GM18499 (cell line): ENCODE measurements around the gene CD248.
"Not testable (repeated sequence)": the region's sequence is repeated elsewhere in the genome, so short reads cannot be mapped to it uniquely, and the experiment has no call there.

Source experiments
- ATAC-seq: cut with Tn5 transposase; IDR thresholded peaks from one replicate; pipeline ENCODE4 v1.9.1; 2021; ENCODE audit warnings: moderate number of reproducible peaks; ENCODE audit not compliant: insufficient read depth, unreplicated experiment

Gene CD248

DNA sequence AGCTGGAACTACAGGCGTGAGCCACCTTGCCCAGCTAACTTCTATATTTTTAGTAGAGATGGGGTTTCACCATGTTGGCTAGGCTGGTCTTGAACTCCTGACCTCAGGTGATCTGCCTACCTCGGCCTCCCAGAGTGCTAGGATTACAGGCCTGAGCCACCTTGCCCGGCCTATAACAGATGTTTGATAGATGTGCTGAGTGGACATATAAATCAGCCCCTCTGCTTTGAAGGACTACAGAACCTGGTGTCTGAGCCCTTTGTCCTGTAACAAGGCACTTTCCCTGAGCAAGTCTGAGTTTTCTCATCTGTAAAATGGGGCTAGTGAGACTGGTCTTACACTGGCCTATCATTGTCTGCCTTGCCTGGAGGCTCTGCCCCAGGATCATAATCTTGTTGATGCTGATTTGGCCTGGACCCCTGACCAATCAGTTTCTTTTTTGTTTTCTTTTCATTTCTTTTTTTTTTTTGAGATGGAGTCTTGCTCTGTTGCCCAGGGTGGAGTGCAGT, 12.4 kb upstream of the CD248 start:
- ATAC-seq: no peak

DNA sequence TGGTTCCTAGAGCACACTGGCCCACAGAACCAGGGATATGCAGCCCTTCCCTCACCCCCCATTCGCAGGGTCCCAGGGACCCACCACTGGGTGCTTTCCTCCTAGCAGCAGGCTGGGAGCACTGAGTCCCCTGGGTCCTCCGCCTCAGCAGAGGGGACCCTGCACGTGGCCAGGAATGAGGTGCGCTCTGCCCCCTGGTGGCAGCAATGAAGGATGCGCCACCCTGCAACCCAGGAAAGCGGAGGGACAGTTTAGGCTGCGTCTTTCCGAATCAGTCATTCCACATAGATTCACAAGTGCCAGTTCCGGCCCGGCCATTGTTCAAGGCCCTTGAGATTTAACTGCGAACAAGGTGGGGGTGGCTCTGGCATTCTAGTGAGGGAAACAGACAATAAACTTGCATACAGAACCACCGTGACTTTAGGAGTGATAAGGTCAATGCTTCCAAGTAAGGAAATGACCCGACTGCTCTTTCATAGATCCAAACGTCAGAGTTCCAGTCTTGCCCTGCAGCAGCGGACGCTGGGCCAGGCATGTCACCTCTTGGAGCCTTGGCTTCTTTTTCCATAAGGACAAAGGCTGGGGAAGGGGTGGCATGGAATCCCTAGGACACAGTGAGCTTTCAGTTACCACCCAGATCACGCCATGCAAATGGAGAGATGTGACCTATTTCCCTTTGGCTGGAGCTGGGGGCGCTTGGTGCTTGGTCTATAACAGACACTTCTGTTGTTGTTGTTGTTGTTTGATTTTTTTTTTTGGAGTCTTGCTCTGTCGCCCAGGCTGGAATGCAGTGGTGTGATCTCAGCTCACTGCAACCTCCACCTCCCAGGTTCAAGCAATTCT, 11.7 kb upstream of the CD248 start:
- no peak for ATAC-seq

GRCh38 chr11:66328031-66328301, 11.1 kb upstream of the CD248 start:
- no peak for ATAC-seq

DNA sequence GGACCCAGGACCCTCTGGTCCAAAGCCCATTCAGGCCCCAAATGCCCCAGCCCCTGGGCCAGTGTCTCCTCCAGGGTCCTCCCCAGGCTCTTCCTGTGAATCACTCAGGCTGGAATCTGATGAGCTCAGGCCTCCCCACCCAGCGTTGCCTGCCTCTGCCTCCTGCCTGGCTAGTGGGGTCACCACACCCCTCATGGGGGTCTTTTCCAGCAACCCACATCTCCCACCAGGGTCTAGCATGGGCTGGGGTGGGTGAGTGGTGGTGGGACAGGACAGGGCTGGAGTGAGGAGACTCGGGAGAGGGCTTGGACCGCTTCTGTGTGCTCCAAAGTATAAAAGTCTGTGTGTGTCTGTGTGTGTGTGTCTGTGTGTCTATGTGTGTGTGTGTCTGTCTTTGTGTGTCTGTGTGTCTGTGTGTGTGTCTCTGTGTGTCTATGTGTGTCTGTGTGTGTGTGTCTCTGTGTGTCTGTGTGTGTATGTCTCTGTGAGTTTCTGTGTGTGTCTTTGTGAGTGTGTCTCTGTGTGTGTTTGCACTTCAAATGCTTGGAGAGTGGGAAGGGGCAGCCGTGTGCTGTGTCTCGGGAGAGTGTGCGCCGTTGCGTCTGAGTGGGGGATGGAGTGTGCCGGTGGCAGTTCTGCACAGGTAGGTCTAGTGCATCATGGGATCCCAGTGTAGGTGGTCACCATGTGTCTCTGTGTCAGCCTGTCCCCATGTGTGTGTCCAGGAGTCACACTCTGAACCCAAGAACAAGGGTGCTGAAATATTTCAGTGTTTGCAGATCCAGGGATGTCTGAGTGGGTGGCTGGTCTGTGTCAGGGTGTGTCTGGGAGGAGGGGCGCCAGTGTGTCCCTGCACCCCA, 10.6 kb upstream of the CD248 start:
- no peak for ATAC-seq

DNA sequence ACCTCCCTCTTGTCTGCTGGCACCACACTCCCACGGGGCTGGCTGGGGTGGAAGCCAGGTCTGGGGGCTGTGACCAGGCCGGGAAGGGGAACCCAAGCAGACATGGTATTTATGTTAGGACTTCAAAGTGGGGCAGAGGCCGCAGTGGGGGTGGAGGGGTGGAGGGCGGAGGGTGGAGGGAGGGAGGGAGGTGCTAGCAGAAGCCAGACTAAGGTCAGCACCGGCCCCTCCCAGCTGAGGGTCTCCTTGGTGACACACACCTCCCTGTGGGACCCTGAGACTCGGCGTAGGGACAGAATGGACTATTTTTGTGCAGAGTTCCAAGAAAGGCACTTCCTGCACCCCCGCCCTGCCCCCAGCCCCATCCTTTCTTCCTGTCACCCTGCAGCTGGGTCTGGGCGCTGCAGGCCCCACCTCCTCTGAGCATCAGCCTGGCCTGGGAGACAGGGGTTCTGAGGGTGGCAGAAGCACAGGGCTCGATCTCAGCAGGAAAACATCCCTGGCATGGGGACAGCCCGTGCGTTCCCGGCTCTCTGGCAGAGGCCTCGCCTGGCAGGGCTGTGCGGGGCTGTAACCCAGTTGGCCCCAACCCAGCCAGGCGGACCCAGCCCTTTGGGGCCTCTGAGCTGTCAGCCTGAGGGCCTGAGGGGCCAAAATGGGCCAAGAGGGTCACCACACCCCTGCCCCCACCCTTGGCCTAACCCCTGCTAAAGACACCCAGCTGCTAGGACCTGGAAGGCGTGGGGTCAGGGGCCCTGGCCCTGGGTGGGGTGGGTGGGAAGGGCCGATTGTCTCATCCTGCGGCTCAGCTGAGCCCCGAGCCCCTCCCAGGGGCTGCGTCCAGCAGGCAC, 9.6 kb upstream of the CD248 start:
- no peak for ATAC-seq

- no peak for ATAC-seq
Observed at GRCh38 chr11:66325263-66325671, 8.4 kb upstream of the CD248 start.

DNA sequence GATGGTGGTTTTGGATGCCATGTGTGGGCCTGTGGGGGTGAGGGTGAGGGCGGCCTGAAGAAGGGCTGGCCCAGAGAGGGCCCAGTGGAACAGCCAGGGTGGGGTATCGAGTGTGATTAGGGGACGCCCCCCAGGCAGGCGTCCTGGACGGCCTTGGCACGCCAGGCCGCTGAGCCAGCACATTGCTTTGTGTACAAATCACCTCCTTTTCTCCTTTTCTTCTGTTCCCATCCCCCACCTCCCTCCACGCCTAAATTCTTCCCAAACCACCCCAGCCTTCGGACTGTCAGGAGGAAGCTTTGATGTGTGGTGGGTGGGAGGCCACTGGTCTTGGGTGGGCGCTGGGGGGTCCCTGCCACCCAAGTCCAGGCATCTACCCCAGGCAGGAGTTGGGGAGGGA, 7.8 kb upstream of the CD248 start:
- ATAC-seq: no peak

- ATAC-seq: no peak
Observed at GRCh38 chr11:66323684-66324083, 6.8 kb upstream of the CD248 start.

GRCh38 chr11:66322732-66323427, 6.0 kb upstream of the CD248 start:
- ATAC-seq: no peak

DNA sequence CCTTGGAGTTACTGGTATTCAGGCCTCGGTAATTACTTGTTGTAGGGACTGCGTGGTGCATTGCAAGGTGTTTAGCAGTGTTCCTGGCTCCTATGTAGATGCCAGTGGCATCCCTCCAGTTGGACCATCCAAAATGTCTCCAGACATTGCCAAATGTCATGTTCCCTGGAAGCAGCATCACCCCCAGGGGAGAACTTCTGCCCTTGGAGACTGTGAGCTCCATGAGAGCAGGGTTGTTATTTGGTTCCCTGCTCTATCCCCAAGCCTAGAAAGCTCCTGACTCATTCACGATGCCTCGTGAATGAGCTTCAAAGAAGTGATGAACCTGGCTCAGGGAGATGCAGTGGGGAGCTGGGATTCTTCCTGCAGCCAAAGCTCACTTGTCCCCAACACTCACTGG, 4.8 kb upstream of the CD248 start:
- ATAC-seq: no peak

- ATAC-seq: not testable (repeated sequence)
Observed at GRCh38 chr11:66320748-66321147, 3.9 kb upstream of the CD248 start.

- not testable (repeated sequence) for ATAC-seq
Observed at GRCh38 chr11:66320289-66320688, 3.4 kb upstream of the CD248 start.

DNA sequence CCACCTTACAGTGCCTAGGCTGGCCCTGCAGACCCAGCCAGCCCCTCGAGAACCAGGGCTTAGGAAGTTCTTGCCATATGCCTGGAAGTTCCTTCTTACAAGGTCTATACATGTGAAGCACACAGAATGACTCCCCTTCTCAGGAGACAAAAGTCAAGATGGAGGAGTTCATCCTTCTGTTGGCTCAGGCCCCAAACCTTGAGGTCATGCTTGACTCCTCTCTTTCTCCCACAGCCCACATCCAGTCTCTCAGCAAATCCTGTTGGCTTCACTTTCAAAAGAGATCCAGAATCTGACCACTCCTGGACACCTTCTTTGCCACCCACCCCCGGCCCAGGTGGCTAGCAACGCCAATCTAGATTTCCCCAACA, 1.7 kb upstream of the CD248 start:
- ATAC-seq: no peak

GRCh38 chr11:66317723-66318599, 1.1 kb upstream of the CD248 start:
- ATAC-seq: no peak

DNA sequence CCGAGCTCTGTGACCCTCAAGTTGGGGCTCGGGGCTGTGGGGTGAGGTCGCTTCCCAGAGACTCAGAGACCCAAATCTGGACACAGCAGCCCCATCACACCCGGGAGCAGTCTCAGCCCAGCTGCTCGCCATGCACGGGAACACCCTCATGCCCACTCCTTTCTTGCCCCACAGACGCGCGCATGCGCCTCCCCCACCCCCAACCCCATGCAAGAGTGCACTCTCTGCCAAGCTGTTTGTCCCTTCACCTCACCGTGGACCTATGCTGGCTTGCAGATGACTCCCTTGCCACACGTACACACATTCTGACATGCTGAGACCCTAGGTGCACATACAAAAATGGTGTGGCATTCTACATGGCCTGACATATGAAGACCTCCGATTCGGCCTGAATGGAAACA, 478 bp upstream of the CD248 start:
- no peak for ATAC-seq

GRCh38 chr11:66315921-66316811, 678 bp downstream of the CD248 start:
- ATAC-seq: no peak

DNA sequence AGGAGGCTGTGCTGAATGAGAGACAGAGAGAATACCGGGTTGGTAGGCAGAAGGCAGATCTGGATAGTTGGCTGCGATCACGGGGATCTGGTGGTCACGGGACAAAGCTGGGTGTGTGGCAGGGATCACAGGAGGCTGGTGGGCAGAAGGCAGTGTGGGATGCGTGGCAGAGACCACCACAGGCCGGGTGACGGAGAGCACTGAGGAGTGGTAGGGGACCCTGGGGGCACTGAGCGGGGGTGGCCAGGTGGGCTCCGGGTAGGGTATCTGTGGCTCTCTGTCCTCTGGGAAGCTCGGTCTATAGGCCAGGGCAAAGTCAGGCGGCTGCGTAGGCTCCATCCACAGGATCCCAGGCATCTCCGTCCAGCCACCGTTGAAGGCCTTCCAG, 1.4 kb downstream of the CD248 start:
- no peak for ATAC-seq
